Measurements from ENCODE around the gene IGF1R.
"Not testable (repeated sequence)": the region's sequence is repeated elsewhere in the genome, so short reads cannot be mapped to it uniquely, and the experiment has no call there.

Gene IGF1R

DNA sequence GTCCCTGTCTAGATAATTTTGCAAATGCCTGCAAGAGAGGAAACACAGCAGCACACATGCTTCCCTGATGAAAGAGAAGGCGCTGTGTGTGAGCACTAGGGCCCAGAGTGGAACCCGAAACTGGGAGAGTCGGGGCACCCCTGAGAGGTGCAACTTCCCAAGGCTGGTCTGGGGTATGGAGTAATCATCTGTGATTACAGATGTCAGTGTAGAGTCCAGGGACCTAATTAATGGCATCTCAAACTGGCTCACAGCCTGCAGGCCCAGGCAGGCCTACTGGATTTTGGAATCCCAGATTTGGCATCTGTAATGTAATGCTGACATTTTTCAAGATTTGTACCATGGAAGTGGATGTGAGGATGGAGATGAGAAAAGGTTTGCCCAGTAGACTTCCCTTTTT lies 329.8 kb downstream of the IGF1R start:
- DNase-seq, result no peak

DNA sequence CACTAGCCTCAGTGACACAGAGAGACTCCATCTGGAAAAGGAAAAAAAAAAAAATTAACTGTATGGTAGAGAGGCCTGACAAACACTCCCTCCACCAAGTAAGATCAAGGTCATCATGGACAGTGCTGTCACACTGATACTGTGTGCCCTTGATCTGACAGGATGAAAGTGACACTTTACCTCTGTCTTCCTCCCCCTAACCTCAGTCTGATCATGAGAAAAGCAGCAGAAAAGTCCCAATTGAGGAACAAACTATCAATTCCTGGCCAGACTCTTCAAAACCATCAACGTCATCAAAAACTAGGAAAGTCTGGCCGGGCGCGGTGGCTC lies 332.5 kb downstream of the IGF1R start:
- DNase-seq, result no peak

GRCh38 chr15:98981851-98982722 lies 333.7 kb downstream of the IGF1R start:
- DNase-seq, result no peak

DNA sequence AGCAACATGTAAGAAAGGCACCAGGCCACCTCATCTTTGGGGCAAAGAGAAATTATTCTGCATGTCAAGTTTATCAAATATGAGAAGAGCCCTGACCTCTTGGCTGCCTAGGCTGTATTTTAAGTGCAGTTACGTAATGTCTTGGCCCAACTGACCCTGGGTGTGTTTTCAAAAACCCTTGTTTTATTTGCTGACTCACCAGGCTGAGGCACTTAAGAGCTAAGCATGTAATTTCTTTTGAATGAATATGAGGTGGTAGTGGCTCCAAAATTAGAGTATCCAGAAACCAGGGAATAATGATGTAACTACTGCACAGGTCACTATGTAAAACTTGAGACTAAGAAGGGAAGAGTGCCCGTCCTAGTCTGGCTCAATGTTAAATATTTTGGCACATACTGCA lies 335.0 kb downstream of the IGF1R start:
- no peak for DNase-seq

DNA sequence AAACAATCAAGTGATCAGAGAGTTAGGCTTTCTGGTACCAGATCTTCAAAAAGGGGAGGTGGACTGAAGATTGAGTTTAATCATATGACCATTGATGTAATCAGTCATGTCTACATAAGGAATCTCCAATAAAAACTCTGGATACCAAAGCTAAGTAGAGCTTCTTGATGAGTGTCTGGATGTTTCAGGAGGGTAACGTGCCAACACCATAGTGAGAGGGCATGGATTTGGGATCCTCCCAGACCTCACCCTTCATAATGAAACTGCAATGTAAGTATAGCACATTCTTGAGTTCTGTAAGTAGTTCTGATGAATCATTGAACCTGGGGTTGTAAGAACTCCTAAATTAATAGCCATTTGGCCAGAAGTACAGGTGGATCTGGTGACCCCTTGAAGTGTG lies 337.9 kb downstream of the IGF1R start:
- DNase-seq, result no peak

- DNase-seq, result no peak
These were observed 346.6 kb downstream of the IGF1R start for GRCh38 chr15:98994892-98995291.

DNA sequence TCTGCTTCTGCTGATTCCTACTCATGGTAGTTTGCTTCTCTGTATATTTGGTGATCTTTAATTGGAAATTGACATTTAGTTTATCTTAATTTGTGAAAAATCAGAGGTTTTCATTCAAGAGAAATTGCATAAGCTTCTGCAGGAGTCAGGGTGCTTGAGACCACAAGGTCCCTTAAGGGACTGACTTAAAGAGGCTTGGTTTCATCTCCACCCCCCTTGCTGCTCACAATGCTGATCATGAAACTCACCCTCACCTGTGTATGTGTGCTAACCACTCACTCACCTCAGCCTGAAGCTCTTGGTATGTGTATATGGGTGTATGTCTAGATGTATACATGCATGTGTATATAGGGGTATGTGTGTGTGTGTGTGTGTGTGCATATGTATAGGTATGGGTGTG lies 347.8 kb downstream of the IGF1R start:
- DNase-seq, result no peak

DNA sequence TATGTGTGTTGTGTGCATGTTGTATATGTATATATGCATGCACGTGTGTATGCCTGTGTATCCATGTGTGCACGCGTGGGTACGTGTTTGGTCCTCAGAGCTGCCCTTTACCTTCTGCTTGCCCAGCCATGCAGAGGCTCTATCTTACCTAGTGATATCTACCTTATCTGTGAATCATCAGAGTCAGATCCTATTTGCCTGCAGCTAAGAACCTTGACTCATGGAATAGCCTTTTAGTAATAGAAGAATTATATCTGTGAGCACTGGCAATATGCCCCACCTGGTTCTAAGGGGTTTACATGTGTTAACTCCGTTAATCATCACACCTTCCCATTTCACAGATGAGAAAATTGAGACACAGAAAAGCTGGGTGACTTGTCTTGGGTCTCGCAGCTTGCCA lies 348.3 kb downstream of the IGF1R start:
- DNase-seq, result no peak

GRCh38 chr15:98997312-98997711 lies 349.0 kb downstream of the IGF1R start:
- no peak for DNase-seq

GRCh38 chr15:98997755-98998154 lies 349.4 kb downstream of the IGF1R start:
- DNase-seq, result no peak

- no peak for DNase-seq
These were observed 349.9 kb downstream of the IGF1R start for GRCh38 chr15:98998279-98998678.

DNA sequence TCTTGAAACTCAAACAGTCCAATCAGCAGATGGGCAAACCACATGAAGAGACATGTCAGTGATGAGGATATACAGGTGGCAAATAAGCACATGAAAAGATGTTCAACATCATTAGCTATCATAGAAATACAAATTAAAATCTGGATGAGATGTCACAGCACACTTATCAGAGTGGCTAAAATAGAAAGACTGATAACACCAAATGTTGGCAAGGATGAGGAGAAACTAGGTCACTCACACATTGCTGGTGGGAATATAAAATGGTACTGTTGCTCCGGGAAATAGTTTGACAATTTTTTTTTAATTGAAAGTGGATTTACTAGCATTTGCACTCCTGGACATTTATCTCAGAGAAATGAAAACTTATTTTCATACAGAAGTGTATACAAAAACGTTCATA lies 350.9 kb downstream of the IGF1R start:
- no peak for DNase-seq

DNA sequence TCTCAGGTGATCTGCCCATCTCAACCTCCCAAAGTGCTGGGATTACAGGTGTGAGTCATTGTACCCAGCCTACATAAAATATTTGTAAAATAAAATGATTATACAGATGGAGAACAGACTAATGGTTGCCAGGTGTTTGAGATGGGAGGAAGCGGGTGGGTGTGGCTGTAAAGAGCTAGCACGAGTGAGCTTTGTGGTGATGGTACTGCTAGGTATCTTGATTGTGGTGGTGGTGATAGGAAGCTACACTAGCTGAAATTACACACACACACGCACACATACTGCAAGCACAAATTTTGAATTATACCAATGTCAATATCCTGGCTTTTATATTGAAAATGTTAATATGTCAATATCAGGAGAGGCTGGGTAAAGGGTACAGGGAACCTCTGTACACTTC lies 353.9 kb downstream of the IGF1R start:
- no peak for DNase-seq

- DNase-seq, result not testable (repeated sequence)
These were observed 355.0 kb downstream of the IGF1R start for GRCh38 chr15:99003317-99003716.

DNA sequence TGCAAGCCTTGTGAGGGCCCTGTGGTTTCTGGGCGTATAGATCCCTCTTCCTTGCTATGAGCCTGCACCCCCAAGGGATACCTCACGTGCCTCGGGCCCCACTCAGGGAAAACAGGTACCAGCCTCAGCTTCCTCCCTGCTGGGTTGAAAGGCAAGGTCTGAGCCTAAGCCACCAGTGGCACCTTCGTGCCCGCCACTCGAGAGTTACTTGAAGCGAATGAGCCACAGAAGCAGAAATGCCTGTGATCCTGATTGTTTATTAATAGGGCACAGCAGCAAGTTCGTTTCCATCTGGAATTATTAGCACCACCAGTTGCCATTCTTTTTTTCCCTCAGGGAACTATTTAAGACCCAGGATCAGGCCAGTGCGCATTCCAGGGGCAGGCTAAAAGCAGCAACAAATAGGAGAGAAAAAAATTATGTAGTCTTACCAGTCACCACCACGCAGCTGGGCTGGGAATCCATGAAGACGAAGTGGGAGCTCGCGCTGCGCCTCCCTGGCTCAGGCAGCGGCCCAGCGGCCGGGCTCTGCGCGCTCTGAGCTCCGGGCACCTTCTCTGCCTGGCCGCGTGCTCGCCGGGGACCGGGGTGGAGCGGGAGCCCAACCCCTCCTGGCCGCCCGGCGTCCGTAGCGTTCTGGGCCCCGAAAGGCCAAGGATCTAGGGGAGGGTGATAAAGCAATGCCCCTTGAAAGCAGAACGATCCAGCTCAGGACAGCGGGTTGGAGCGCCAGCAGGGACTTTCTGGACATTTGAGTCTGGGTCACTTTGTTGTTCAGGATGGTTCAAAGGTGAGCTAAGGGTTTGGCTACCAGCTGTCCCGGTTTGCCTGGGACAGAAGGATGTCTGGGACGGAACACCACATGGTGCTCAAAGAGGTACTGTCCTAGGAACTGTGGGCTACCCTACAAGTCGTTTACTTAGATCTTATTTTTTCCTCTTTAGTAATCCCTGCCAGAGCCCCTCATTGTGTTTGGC lies 356.9 kb downstream of the IGF1R start:
- not testable (repeated sequence) for DNase-seq

DNA sequence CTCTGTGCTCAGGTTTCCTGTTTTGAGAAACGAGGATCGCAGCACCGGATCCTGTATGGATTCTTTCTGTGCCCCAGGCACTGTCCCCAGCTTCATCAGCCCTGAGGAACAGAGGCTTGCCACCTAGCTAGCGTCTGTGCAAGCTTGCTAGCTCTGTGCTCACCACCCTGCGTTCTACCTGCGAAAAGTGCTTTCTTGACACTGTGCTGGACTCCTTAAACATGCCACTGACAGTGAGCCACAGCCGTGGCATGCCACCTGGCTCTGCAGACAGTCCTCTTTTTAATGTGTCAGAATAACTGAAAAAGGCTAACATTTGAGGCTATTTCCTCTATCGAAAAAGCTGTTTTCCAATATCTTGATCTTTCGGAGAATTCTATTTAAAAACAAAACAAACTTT lies 357.8 kb downstream of the IGF1R start:
- DNase-seq, result no peak

GRCh38 chr15:99006904-99007495 lies 358.7 kb downstream of the IGF1R start:
- DNase-seq, result no peak

DNA sequence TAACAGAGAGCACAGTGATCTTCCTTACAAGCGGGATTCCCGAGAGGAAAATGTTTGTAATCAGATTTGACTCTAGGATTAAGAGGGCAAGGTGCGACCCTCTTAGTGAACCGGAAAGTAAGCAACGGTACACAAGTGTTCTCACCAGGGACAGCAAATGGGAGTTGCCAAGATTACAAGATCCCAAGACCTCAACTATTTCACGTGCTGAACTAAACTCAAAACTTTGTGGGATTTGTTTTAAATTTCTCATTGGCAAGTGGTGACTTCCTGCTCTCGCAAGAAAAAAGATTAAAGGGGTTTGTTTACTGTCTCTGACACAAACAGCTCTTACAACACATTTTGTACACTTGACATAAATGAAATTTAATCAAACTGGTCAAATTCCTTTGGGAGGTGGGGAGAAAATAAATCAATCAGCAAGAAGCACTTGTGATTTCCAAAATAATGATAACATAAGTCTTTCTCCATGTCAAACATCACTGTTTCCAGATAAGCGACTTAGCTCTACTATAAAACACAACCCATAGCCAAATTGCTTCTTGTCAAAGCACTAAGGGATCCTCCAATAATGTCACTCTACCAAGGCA lies 361.5 kb downstream of the IGF1R start:
- no peak for DNase-seq

- DNase-seq, result no peak
These were observed 362.4 kb downstream of the IGF1R start for GRCh38 chr15:99010768-99011167.

Measured in DMS153 (cell line).